ENCODE data around the gene MAEA.

DNA sequence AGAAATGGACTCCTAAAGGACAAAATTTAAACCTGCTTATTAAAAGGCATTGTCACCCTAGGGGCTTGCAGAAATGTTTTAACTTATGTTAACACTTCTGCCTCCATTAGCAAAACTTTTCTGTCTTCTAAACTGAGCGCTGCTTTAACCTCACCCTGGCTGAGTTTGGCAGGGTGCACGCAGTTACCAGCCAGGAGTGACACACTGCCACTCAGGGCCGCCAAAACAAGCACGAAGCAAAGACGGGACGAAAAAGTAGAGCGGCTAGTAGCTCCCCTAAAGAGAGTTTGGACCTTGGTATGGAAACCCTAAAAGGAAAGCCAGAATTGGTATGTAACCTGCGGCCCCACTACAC is 33.6 kb downstream of the MAEA start:
- TF ChIP-seq POLR2A (IDR thresholded peaks at IDR 0.05; ENCODE audit: extremely low read depth, insufficient read length) = no peak
- TF ChIP-seq, protein P1, sequence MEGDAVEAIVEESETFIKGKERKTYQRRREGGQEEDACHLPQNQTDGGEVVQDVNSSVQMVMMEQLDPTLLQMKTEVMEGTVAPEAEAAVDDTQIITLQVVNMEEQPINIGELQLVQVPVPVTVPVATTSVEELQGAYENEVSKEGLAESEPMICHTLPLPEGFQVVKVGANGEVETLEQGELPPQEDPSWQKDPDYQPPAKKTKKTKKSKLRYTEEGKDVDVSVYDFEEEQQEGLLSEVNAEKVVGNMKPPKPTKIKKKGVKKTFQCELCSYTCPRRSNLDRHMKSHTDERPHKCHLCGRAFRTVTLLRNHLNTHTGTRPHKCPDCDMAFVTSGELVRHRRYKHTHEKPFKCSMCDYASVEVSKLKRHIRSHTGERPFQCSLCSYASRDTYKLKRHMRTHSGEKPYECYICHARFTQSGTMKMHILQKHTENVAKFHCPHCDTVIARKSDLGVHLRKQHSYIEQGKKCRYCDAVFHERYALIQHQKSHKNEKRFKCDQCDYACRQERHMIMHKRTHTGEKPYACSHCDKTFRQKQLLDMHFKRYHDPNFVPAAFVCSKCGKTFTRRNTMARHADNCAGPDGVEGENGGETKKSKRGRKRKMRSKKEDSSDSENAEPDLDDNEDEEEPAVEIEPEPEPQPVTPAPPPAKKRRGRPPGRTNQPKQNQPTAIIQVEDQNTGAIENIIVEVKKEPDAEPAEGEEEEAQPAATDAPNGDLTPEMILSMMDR (IDR thresholded peaks at IDR 0.05; ENCODE audit: low read depth, low read length) = no peak
- no peak for TF ChIP-seq MYC (IDR thresholded peaks at IDR 0.05; ENCODE audit: low read depth, low read length)

All from NB4 (cell line).